Gastroesophageal sphincter (tissue), 4 donors: ENCODE data around the gene TNFRSF19. TPM values are rescaled to one million over a fixed set of nuclear protein-coding genes. Genes with fewer than 3 reads are reported as not detected.
"Not testable (repeated sequence)": the region's sequence is repeated elsewhere in the genome, so short reads cannot be mapped to it uniquely, and the experiment has no call there.

Source experiments
- ATAC-seq: fragments of 150-250 bp; one replicate; pipeline ENCODE4 v1.9.1; 2016; ENCODE audit warnings: mild to moderate bottlenecking, moderate library complexity
- H3K27ac ChIP-seq, 4 donors: fragments of 200-600 bp; sonication (generic) in 3 of 4; 1 replicate in 3 of 4; 2 replicates in 1 of 4; pipeline ENCODE4 v1.5.1; 2016 to 2019
- H3K27me3 ChIP-seq: fragments of 200-600 bp; sonication (generic); one replicate; pipeline ENCODE4 v1.5.1; 2019
- H3K36me3 ChIP-seq, 2 donors: fragments of 200-600 bp; sonication (generic); one replicate each; pipeline ENCODE4 v1.5.1; 2019; ENCODE audit warnings: control low read depth in 1 of 2
- H3K4me1 ChIP-seq, 3 donors: fragments of 200-600 bp; sonication (generic); 1 replicate in 2 of 3; 2 replicates in 1 of 3; pipeline ENCODE4 v1.5.1; 2016 to 2019; ENCODE audit warnings: control low read depth in 2 of 3
- H3K4me3 ChIP-seq, 2 donors: fragments of 200-600 bp; sonication (generic); one replicate each; pipeline ENCODE4 v1.5.1; 2019; ENCODE audit warnings: mild to moderate bottlenecking in 1 of 2, moderate library complexity in 1 of 2
- H3K9me3 ChIP-seq, 3 donors: fragments of 200-600 bp; sonication (generic); one replicate each; pipeline ENCODE4 v1.5.1; 2017 to 2019; ENCODE audit warnings: control low read depth in 2 of 3
- CTCF ChIP-seq, 4 experiments: fragments of 200-600 bp in 2 of 4; fragments of 450-650 bp in 2 of 4; sonication (generic) in 1 of 4; IDR thresholded peaks; one replicate each; pipeline ENCODE4 v1.5.1; 2017 to 2019; ENCODE audit warnings: antibody characterized with exemption in 4 of 4, mild to moderate bottlenecking in 2 of 4, moderate library complexity in 2 of 4
- EP300 ChIP-seq: sonication (generic); formaldehyde crosslinking; IDR thresholded peaks from one replicate; pipeline ENCODE4 v1.6.1; 2017; ENCODE audit warnings: antibody characterized with exemption, mild to moderate bottlenecking
- POLR2A ChIP-seq, 2 donors: fragments of 450-650 bp; IDR thresholded peaks; one replicate each; pipeline ENCODE4 v1.6.1; 2017; ENCODE audit warnings: antibody characterized with exemption in 2 of 2, mild to moderate bottlenecking in 2 of 2, moderate library complexity in 1 of 2
- POLR2AphosphoS5 ChIP-seq: sonication (generic); formaldehyde crosslinking; IDR thresholded peaks from one replicate; pipeline ENCODE4 v1.6.1; 2017; ENCODE audit warnings: antibody characterized with exemption
- WGBS, 2 donors: methylation state at CpG; one replicate each; pipeline ENCODE4 v1.1.5; 2018; ENCODE audit warnings: low coverage in 1 of 2; 5-methylcytosine and 5-hydroxymethylcytosine counted together
- total RNA-seq, 4 donors: library from RNA; depleted of rRNA; stranded (reverse); fragments of >200 nt; gene quantifications; one replicate each; pipeline ENCODE4 v1.1.0, GENCODE V29; 2016

Gene TNFRSF19
- total RNA-seq, 4 donors from 2014 or later = 4.1 to 14.7 (median 8.2) TPM

- no peaks in the 10 kb centered on the region for H3K36me3 ChIP-seq
- TF ChIP-seq CTCF (IDR thresholded peaks at IDR 0.05) = no peak
- TF ChIP-seq POLR2AphosphoS5 = no peak
- no peak for TF ChIP-seq EP300
- TF ChIP-seq POLR2A (IDR thresholded peaks at IDR 0.05) = no peak
- H3K9me3 ChIP-seq = no peaks in the 10 kb centered on the region
- no peak overlapping the region for H3K27ac ChIP-seq
- no peak overlapping the region for H3K4me3 ChIP-seq
- H3K27me3 ChIP-seq = no peaks in the 10 kb centered on the region
- no peaks in the 10 kb centered on the region for H3K4me1 ChIP-seq
- ATAC-seq = no peak
- WGBS, 2 donors = 81% methylated on average over 3 of the region's 6 CpGs; no CpG with 5 or more reads in 1 of the 2 donors
Observed at GRCh38 chr13:23586336-23586735, 16.1 kb downstream of the TNFRSF19 start.

DNA sequence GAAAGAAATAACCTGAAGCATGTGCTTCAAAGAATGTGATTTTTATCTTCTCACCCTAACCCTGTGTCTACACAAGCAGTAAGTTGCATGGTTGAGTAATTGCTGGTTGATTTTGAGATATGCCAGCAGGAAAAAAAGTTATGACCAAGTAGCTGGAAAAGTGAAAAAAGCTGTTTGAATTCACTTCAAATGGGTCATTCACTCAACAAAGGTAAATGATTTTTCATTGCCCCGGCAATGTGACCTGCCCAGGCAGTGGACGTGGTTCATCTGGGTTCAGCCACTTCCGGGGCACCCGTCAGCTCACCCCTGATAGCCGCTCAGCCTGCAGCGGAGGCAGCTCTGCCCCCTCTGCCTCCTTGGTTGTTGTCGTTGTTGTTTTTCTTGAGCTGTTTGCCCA lies 18.5 kb downstream of the TNFRSF19 start:
- no peak overlapping the region for H3K27ac ChIP-seq
- H3K4me3 ChIP-seq = no peak overlapping the region
- H3K4me1 ChIP-seq = no peaks in the 10 kb centered on the region
- H3K27me3 ChIP-seq = no peaks in the 10 kb centered on the region
- peaks cover 0 to under 1% of the 10 kb centered on the region in 2 donors for H3K36me3 ChIP-seq
- 77 to 86% methylated on average over 2 to 7 of the region's 7 CpGs for WGBS, 2 donors
- H3K9me3 ChIP-seq = no peaks in the 10 kb centered on the region
- TF ChIP-seq POLR2A (IDR thresholded peaks at IDR 0.05) (no peak), EP300 (no peak), CTCF (IDR thresholded peaks at IDR 0.05) (no peak), POLR2AphosphoS5 (no peak)
- ATAC-seq = no peak

GRCh38 chr13:23592596-23592995 lies 22.4 kb downstream of the TNFRSF19 start:
- TF ChIP-seq EP300 = no peak
- TF ChIP-seq CTCF (IDR thresholded peaks at IDR 0.05) = no peak
- no peak for TF ChIP-seq POLR2AphosphoS5
- TF ChIP-seq POLR2A (IDR thresholded peaks at IDR 0.05) = no peak
- Histone ChIP-seq H3K27ac (no peak overlapping the region), H3K4me3 (no peak overlapping the region), H3K36me3 (peaks cover 0 to 17% of the 10 kb centered on the region in 2 donors), H3K9me3 (no peaks in the 10 kb centered on the region), H3K27me3 (no peaks in the 10 kb centered on the region), H3K4me1 (no peaks in the 10 kb centered on the region)
- WGBS, 2 donors = 90 to 91% methylated on average over 5 of the region's 5 CpGs
- no peak for ATAC-seq

GRCh38 chr13:23593148-23593547 lies 22.9 kb downstream of the TNFRSF19 start:
- H3K4me3 ChIP-seq = no peak overlapping the region
- no peak for ATAC-seq
- 92 to 100% methylated on average over 2 of the region's 2 CpGs for WGBS, 2 donors
- no peak overlapping the region for H3K27ac ChIP-seq
- no peaks in the 10 kb centered on the region for H3K27me3 ChIP-seq
- no peaks in the 10 kb centered on the region for H3K9me3 ChIP-seq
- H3K36me3 ChIP-seq = peaks cover 0 to 17% of the 10 kb centered on the region in 2 donors
- no peaks in the 10 kb centered on the region for H3K4me1 ChIP-seq
- TF ChIP-seq POLR2A (IDR thresholded peaks at IDR 0.05) (no peak), POLR2AphosphoS5 (no peak), CTCF (IDR thresholded peaks at IDR 0.05) (no peak), EP300 (no peak)

GRCh38 chr13:23594290-23594689 lies 24.1 kb downstream of the TNFRSF19 start:
- H3K9me3 ChIP-seq, ATAC-seq, H3K27me3 ChIP-seq, H3K4me3 ChIP-seq, H3K4me1 ChIP-seq, H3K27ac ChIP-seq: not testable (repeated sequence)
- H3K36me3 ChIP-seq = peaks cover 0 to 17% of the 10 kb centered on the region in 2 donors
- no CpG with 5 or more reads among the region's 2 CpGs for WGBS, 2 donors
